ENCODE measurements around the gene CUZD1.

The CUZD1 gene

DNA sequence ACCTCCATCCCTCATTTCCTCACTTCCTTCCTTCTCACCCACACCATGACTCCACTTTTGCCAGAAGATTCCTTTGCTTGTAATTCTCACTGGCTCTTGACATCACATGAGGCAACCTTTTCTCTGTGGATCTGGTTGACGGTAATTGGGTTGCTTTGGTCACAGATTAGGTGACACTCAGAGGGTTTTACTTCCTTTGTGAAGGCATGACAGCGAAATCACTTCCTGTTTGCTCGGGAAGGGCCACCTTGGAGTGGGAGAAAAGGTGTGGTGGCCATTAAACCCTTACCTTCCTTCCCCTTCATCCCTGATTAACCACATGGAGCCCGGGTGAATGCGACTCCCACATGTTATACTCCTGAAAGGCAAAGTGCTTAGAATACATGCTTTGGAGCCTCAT is 30.2 kb downstream of the CUZD1 start:
- no peak for DNase-seq (ENCODE audit: low read depth in 2 of 2, low spot score in 1 of 2)

DNA sequence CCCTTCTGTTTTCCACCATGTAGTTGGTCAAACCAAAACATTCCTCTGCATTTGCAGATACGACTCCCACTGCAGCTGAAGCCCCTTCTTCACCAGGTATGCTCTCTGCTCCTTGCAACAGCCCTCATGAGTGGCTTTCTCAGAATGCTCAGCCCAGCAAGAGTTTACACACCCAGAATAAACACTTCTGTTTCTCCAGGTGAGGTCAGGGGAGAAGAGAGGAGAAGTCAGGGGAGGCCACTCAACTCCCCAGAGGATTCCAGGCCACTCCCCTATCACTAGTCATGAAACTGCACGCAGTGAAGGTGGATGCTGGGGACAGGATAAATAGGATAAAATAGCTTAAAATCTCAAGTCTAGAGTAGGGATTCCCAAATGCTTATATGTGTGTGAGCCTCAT is 31.2 kb downstream of the CUZD1 start:
- DNase-seq (ENCODE audit: low read depth in 2 of 2, low spot score in 1 of 2) = no peak

DNA sequence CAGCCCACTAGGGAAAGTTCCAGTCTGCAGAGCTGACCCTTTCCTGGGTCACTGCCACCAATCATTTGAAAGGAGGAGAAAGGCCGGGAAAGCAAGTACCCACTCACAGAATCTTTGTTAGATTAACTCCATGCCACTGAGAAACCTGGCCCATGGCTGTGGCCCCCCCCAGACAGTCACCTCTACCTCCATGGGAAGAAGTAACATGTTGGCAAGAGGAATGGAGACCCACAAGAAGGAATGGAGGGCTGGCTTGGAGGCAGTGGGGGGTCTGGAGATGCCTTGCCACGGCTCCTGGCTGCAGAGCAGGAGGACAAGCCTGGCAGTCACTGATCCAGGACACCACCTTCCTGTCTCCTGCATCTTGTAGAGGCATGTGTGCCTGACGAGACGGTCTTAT is 32.9 kb downstream of the CUZD1 start:
- no peak for DNase-seq (ENCODE audit: low read depth in 2 of 2, low spot score in 1 of 2)

DNA sequence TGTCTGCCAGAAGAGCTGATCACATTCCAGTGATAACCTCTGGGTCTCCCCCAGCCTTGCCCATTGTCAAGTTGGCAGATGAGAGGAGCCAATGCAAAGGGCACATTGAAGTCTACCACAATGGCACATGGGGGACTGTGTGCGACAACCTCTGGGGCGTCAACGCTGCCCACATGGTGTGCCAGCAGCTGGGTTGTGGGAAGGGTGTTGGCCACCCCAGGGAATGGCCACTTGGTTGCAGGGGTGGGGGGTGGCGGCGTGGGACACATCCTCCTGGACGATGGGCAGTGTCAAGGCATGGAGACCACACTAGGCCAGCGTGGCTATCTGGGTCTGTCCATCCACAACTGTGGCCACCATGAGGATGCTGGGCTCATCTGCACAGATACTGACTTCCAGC is 43.4 kb downstream of the CUZD1 start:
- no peak for DNase-seq (ENCODE audit: low read depth in 2 of 2, low spot score in 1 of 2)

DNA sequence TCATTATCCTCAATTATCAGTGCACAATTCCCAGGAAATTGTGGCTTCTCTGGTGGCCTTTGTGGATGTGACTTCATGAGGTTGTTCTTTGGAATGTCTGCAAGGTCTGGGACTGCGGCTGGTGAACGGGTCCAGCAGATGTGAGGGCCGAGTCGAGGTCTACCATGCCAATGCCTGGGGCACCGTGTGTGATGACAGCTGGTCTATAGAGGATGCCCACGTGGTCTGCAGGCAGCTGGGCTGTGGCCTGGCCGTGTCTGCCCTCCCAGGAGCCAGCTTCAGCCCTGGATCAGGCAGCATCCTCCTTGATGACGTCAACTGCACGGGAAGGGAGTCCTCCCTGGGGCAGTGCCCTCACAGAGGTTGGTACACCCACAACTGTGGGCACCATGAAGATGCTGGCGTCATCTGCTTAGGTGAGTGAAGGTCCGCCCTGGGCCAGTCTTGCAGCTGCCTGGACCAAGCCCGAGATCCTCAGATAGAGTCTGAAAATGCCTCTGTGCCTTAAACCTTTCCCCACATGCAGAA is 46.9 kb downstream of the CUZD1 start:
- DNase-seq (ENCODE audit: low read depth in 2 of 2, low spot score in 1 of 2) = no peak

DNA sequence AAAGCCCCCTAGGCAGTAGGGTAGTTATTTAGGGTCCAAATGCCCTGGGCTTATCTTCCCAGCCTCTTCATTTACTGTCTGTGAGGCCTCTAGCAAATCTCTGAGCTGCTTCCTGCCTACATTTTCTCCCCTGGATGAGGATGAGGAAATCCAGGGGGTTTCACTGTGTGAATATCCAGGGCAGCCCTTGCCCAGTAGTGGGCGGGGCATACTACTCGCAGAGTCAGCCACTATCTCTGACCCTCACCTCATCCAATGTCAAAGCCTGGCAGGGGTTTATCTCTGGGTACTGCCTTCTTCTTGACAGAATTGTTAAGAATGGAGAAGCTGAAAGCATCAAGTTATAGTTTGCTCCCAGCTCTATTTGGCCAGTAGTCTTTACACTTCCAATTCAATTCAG is 48.9 kb downstream of the CUZD1 start:
- DNase-seq (ENCODE audit: low read depth in 2 of 2, low spot score in 1 of 2) = no peak

DNA sequence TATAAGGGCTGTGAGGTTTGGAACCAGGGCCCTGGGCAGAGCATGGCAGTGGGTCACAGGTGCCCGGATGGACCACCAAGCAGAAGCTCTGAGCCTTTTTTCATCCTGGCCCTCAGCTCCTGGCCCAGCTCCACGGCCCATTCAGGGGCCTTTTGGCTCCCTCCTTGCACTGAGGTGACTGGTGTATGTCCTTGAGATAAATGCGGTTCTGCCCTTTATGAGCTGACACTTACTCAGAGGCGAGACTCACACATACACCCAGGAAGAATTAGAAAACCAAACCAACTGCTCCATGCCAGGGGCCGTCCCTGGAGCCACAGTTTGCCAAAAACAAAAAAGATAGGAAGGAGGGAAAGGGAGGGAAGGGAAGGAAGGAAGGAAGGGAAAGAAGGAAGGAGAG is 49.7 kb downstream of the CUZD1 start:
- DNase-seq (ENCODE audit: low read depth in 2 of 2, low spot score in 1 of 2) = no peak

DNA sequence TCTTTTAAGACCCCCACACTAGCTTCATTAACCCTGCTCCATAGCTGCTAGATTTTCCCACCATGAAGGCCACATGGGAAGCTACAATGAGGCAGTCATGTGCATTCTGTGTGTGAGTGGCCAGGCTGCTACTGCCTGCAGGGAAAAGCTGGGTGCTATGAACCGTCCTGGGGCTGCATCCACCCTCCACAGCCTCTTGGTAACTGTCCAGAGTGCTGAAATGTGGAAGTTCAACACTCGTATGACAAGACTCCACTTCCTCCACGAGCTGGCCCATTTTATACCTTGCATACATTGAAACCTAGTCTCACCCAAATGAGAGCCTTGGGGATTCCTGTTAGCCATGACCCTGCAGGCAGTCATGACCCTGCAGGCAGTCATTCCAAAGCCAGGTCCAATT is 59.4 kb downstream of the CUZD1 start:
- no peak for DNase-seq (ENCODE audit: low read depth in 2 of 2, low spot score in 1 of 2)

DNA sequence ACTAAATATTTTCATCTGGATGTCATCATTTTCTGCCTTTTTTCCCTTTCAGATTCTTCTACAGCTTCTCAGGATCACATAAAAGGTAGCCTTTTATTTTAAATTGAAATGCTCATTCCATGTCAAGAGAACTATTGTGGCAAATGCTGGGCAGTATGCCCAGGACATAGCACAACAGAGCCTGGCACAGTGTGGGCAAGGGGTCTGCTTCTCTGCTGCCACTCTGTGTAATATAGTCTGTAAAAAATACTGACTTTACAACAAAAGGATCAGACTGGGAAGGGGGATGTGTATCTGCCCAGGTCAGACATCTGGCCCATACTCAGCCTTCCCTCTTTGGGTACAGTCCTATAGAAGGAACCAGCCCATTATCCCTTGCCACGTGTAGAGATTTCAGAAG is 62.7 kb downstream of the CUZD1 start:
- DNase-seq (ENCODE audit: low read depth in 2 of 2, low spot score in 1 of 2) = no peak
